CD4-positive, alpha-beta T cell (primary cell): ENCODE results near the gene IL17RA. TPM values are rescaled to one million over a fixed set of nuclear protein-coding genes. Genes with fewer than 3 reads are reported as not detected.
A peak's percentile ranks its signal among the peaks of the same experiment; 100 is the strongest.

ENCODE experiments used
- ATAC-seq: fragments of 200-7000 bp; cut with Tn5 transposase; one replicate; pipeline ENCODE4 v1.10.0; 2022; ENCODE audit warnings: mild to moderate bottlenecking; ENCODE audit not compliant: poor library complexity
- CTCF ChIA-PET: fragments of 350-600 bp; sonication (Branson Sonifier 250); formaldehyde crosslinking; loops from one replicate; lab custom pipeline; 2021; ENCODE audit warnings: antibody characterized with exemption, inconsistent platforms; lab: Charles Lee
- POLR2A ChIA-PET: fragments of 350-600 bp; sonication (Branson Sonifier 250); formaldehyde crosslinking; loops from one replicate; lab custom pipeline; 2021; ENCODE audit warnings: antibody characterized with exemption, inconsistent platforms; lab: Charles Lee
- DNase-seq, 14 experiments: peaks; one replicate each; pipeline ENCODE4 v3.0.0-alpha.2; 2013 to 2020; ENCODE audit warnings: mixed read lengths in 2 of 14
- H3K27ac ChIP-seq, 2 donors: one replicate each; pipeline versions ENCODE4 v1.5.1 to v1.7.0; 2013; ENCODE audit warnings: low read length in 2 of 2, low read depth in 1 of 2, mild to moderate bottlenecking in 1 of 2
- H3K27me3 ChIP-seq, 2 experiments: 1 replicate in 1 of 2; 2 replicates in 1 of 2; pipeline versions ENCODE4 v1.6.1 to v1.7.0; 2013; ENCODE audit warnings: low read length in 2 of 2, control low read depth in 1 of 2, mild to moderate bottlenecking in 1 of 2, moderate library complexity in 1 of 2; ENCODE audit not compliant: insufficient read depth in 2 of 2, control insufficient read depth in 1 of 2
- H3K36me3 ChIP-seq: one replicate; pipeline ENCODE4 v1.6.1; 2013; ENCODE audit warnings: low read length, control low read depth; ENCODE audit not compliant: insufficient read depth
- H3K4me1 ChIP-seq: one replicate; pipeline ENCODE4 v1.6.1; 2013; ENCODE audit warnings: low read length, control low read depth; ENCODE audit not compliant: insufficient read depth
- H3K4me3 ChIP-seq: one replicate; pipeline ENCODE4 v1.5.1; 2013; ENCODE audit warnings: mild to moderate bottlenecking, low read length, moderate library complexity
- H3K9me3 ChIP-seq, 2 experiments: 1 replicate in 1 of 2; 2 replicates in 1 of 2; pipeline versions ENCODE4 v1.6.1 to v1.7.0; 2013; ENCODE audit warnings: low read length in 2 of 2, mild to moderate bottlenecking in 2 of 2, control low read depth in 1 of 2, moderate library complexity in 1 of 2; ENCODE audit not compliant: control insufficient read depth in 1 of 2, insufficient read depth in 1 of 2
- H3K27ac Mint-ChIP-seq: one replicate; pipeline ENCODE4 v1.8.0; 2020; ENCODE audit warnings: mixed read lengths
- H3K27me3 Mint-ChIP-seq: one replicate; pipeline ENCODE4 v1.8.0; 2021; ENCODE audit warnings: mixed read lengths
- H3K36me3 Mint-ChIP-seq: one replicate; pipeline ENCODE4 v1.8.0; 2021; ENCODE audit warnings: low read depth, mixed read lengths
- H3K4me1 Mint-ChIP-seq: one replicate; pipeline ENCODE4 v1.8.0; 2021; ENCODE audit warnings: low read depth, mixed read lengths
- H3K4me3 Mint-ChIP-seq: one replicate; pipeline ENCODE4 v1.8.0; 2020; ENCODE audit warnings: mild to moderate bottlenecking, mixed read lengths
- H3K9me3 Mint-ChIP-seq: one replicate; pipeline ENCODE4 v1.8.0; 2020; ENCODE audit warnings: mixed read lengths
- intact Hi-C, 2 experiments: fragments of 100-400 bp; cut with DNase I in 1 of 2; cut with micrococcal nuclease in 1 of 2; formaldehyde crosslinking; loops; one replicate each; pipeline versions ENCODE4 v1.15.1 to v1.9.0; 2023 to 2025; cut with DNase I, micrococcal nuclease
- total RNA-seq, 174 experiments: library from RNA in 2 of 174; stranded (reverse) in 2 of 174; gene quantifications; one replicate each; pipeline ENCODE4 v1.2.3 and lab custom pipeline; 2021 to 2026
- TF ChIP-seq, protein P1 (sequence below): fragments of 200-600 bp; IDR thresholded peaks from one replicate; pipeline ENCODE4 v1.8.0; 2022; ENCODE audit warnings: antibody characterized with exemption, mild to moderate bottlenecking

IL17RA gene
- total RNA-seq, 2 experiments from 2014 or later = 23.2 to 24.3 TPM

DNA sequence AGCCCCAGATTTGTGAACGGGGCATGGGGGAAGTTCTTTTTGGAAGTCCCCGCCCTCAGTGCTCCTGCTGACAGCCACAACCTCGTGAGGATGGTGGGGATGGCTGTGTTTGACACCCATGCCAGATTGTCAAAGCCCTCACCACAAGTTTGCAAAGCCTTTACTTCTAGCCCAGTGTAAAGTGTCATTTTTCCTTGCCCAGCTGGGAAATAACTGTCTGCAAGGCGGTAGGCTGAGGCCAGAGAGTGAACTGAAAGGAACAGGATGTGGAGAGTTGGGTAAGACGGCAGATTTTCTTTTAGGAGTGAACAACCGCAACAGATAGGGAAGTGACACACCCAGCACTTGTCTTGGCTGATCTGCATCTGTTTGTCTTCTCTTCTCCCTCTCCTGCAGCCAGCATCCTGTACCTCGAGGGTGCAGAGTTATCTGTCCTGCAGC lies 13.6 kb downstream of the IL17RA start:
- Mint-ChIP-seq H3K9me3 (no peaks in the 10 kb centered on the region), H3K27me3 (no peaks in the 10 kb centered on the region), H3K36me3 (peaks cover 91% of the 10 kb centered on the region), H3K4me1 (peaks cover 93% of the 10 kb centered on the region), H3K27ac (peak overlapping the region; percentile 77), H3K4me3 (peak overlapping the region; percentile 71)
- Histone ChIP-seq H3K9me3 (no peaks in the 10 kb centered on the region), H3K4me1 (peaks cover 86% of the 10 kb centered on the region), H3K4me3 (peak overlapping the region; percentile 3), H3K27ac (peak overlapping the region; percentile 4 to 5), H3K27me3 (no peaks in the 10 kb centered on the region), H3K36me3 (peaks cover 77% of the 10 kb centered on the region)
- intact Hi-C loops = loop anchor here in 1 of 2 experiments (1.0 kb wide), 1 partner anchor 11 kb away; no protein-coding TSS in a partner anchor
- ATAC-seq = peak; percentile 89
- ChIA-PET CTCF (interaction anchor here (0.7 kb wide), 1 partner anchor 74 kb away, joined by 3 read pairs; no protein-coding TSS in a partner anchor), POLR2A (interaction anchor here (0.6 to 3.0 kb wide), 8 partner anchors 9 to 120 kb away, joined by 3 to 49 read pairs (median 3); partner anchors contain the start of gene IL17RA)
- peak in 6 of 14 experiments; percentile 20 to 75 (median 62) for DNase-seq
- TF ChIP-seq, protein P1, sequence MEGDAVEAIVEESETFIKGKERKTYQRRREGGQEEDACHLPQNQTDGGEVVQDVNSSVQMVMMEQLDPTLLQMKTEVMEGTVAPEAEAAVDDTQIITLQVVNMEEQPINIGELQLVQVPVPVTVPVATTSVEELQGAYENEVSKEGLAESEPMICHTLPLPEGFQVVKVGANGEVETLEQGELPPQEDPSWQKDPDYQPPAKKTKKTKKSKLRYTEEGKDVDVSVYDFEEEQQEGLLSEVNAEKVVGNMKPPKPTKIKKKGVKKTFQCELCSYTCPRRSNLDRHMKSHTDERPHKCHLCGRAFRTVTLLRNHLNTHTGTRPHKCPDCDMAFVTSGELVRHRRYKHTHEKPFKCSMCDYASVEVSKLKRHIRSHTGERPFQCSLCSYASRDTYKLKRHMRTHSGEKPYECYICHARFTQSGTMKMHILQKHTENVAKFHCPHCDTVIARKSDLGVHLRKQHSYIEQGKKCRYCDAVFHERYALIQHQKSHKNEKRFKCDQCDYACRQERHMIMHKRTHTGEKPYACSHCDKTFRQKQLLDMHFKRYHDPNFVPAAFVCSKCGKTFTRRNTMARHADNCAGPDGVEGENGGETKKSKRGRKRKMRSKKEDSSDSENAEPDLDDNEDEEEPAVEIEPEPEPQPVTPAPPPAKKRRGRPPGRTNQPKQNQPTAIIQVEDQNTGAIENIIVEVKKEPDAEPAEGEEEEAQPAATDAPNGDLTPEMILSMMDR = no peak

DNA sequence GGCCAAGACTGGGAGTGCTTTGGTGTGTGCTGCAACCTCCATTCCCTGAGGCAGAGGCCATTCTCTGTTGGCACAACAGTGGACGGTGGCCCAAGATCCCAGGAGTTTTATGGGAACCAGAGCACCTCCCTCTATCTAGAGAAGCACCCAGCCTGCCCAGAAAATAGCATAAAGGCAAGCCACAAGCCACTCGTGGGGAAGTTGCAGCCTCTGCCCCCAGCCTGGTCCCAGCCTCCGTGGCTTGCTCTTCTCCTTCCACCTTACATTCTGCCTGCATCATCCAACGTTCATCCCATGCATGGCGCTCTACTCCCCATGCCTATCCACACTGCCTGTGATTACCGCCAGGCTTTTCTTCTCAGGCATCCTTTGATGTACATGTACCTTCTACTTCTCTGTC lies 15.8 kb downstream of the IL17RA start:
- POLR2A ChIA-PET = interaction anchor here (0.7 kb wide), 1 partner anchor 71 kb away, joined by 3 read pairs; no protein-coding TSS in a partner anchor
- peaks cover 84% of the 10 kb centered on the region for H3K4me1 Mint-ChIP-seq
- no peak for ATAC-seq

DNA sequence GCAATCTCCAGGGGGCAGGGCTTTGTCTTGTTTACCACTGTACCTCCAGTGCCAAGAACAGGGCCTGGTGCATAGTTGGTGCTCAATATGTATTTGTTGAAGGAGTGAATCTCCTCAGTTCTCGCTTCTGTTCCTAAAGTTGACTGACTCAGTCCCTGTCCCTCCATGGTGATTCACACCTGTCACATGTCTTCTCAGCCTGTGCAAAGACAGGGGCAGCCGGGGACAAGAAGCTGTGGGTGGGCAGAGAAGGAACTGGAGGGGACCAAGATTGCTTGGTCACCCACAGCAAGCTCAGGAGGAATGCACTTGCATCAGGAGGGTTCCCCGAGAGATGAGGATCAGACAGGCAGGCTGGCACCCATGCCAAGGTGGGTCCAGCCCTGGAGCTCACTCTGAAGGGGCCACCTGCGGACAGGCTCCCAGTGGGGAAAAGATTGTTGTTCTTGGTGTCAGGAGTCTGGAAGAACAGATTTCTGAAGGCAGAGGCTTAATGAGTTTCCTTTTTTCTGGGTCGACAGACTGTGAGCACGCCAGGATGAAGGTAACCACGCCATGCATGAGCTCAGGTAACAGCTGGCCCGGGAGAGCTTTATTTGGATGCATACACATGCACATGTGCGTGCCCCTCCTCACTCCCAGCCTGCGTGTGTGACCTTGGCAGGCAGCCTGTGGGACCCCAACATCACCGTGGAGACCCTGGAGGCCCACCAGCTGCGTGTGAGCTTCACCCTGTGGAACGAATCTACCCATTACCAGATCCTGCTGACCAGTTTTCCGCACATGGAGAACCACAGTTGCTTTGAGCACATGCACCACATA lies 16.9 kb downstream of the IL17RA start:
- no peaks in the 10 kb centered on the region for H3K27me3 Mint-ChIP-seq

More for the DNA sequence above, 15.8 kb downstream of the IL17RA start:
- no peaks in the 10 kb centered on the region for H3K27me3 ChIP-seq
- no peaks in the 10 kb centered on the region for H3K9me3 Mint-ChIP-seq
- peaks cover 87% of the 10 kb centered on the region for H3K36me3 Mint-ChIP-seq
- intact Hi-C loops = no loop called here
- peaks cover 87% of the 10 kb centered on the region for H3K4me1 ChIP-seq
- peak overlapping the region; percentile 77 for H3K27ac Mint-ChIP-seq
- no peak overlapping the region for H3K4me3 ChIP-seq
- no peak overlapping the region for H3K27ac ChIP-seq
- H3K27me3 Mint-ChIP-seq = no peaks in the 10 kb centered on the region
- no peak for DNase-seq
- CTCF ChIA-PET = interaction anchor here (1.4 kb wide), 1 partner anchor 71 kb away, joined by 6 read pairs; no protein-coding TSS in a partner anchor
- H3K4me3 Mint-ChIP-seq = no peak overlapping the region
- no peaks in the 10 kb centered on the region for H3K9me3 ChIP-seq
- TF ChIP-seq, protein P1 = no peak
- peaks cover 91% of the 10 kb centered on the region for H3K36me3 ChIP-seq

More for the DNA sequence above, 16.9 kb downstream of the IL17RA start:
- no peak for DNase-seq
- no peak for ATAC-seq
- Histone ChIP-seq H3K4me3 (no peak overlapping the region), H3K36me3 (peaks cover 92% of the 10 kb centered on the region), H3K4me1 (peaks cover 87% of the 10 kb centered on the region), H3K9me3 (no peaks in the 10 kb centered on the region), H3K27me3 (no peaks in the 10 kb centered on the region), H3K27ac (peak overlapping the region in 1 of 2 donors; percentile 34)
- Mint-ChIP-seq H3K27ac (peak overlapping the region; percentile 77), H3K4me3 (peak overlapping the region; percentile 45), H3K4me1 (peaks cover 86% of the 10 kb centered on the region), H3K36me3 (peaks cover 90% of the 10 kb centered on the region), H3K9me3 (no peaks in the 10 kb centered on the region)
- CTCF ChIA-PET = interaction anchor here (1.4 to 1.5 kb wide), 2 partner anchors 14 to 70 kb away, joined by 3 to 6 read pairs; no protein-coding TSS in a partner anchor
- intact Hi-C loops = no loop called here
- TF ChIP-seq, protein P1 = no peak
- POLR2A ChIA-PET = interaction anchor here (0.7 to 1.4 kb wide), 3 partner anchors 14 to 70 kb away, joined by 3 to 6 read pairs (median 3); no protein-coding TSS in a partner anchor
